ENCODE data around the gene TANK.

GRCh38 chr2:161269111-161269510, 108.9 kb downstream of the TANK start:
- TF ChIP-seq SP1 (IDR thresholded peaks at IDR 0.05; ENCODE audit: low read depth) (no peak), ZBTB33 (IDR thresholded peaks at IDR 0.05; ENCODE audit: extremely low read depth, insufficient replicate concordance, low read length) (no peak), POLR2A (IDR thresholded peaks at IDR 0.05; ENCODE audit: borderline replicate concordance, extremely low read depth, insufficient read depth, insufficient read length) (no peak), EZH2phosphoT487 (IDR thresholded peaks at IDR 0.05; ENCODE audit: borderline replicate concordance) (no peak), EZH2 (IDR thresholded peaks at IDR 0.05) (no peak), CTCF (IDR thresholded peaks at IDR 0.05 in 2 of 3, conservative IDR thresholded peaks at IDR 0.05 in 1 of 3; ENCODE audit: borderline replicate concordance in 1 of 3, insufficient read depth in 1 of 3, low read depth in 2 of 3, low read length in 2 of 3) (no peak), POLR2AphosphoS5 (IDR thresholded peaks at IDR 0.05; ENCODE audit: low read depth, low read length) (no peak), JUND (IDR thresholded peaks at IDR 0.05) (no peak), CEBPB (IDR thresholded peaks at IDR 0.05; ENCODE audit: low read depth) (no peak), ATF3 (IDR thresholded peaks at IDR 0.05) (no peak), REST (IDR thresholded peaks at IDR 0.05; ENCODE audit: low read depth) (no peak)

All from HCT116 (cell line).